Omental fat pad (tissue), 4 donors: Measurements from ENCODE around the gene POLD2. TPM values are rescaled to one million over a fixed set of nuclear protein-coding genes. Genes with fewer than 3 reads are reported as not detected.

ENCODE experiments used
- ATAC-seq: fragments of 150-250 bp; one replicate; pipeline ENCODE4 v1.9.1; 2016; ENCODE audit warnings: mild to moderate bottlenecking, moderate library complexity; ENCODE audit not compliant: low FRiP score
- DNase-seq: peaks from one replicate; pipeline ENCODE4 v3.0.0-alpha.2; 2019; ENCODE audit warnings: low spot score
- total RNA-seq, 4 donors: library from RNA; depleted of rRNA; stranded (reverse); fragments of >200 nt; gene quantifications; one replicate each; pipeline ENCODE4 v1.1.0, GENCODE V29; 2016
- TF ChIP-seq, protein P1 (sequence below), 3 donors: fragments of 450-650 bp; IDR thresholded peaks; one replicate each; pipeline ENCODE4 v1.5.1; 2016 to 2017; ENCODE audit warnings: antibody characterized with exemption in 3 of 3, mild to moderate bottlenecking in 3 of 3, moderate library complexity in 2 of 3

The POLD2 gene
- total RNA-seq, 4 donors from 2014 or later, result 41.9 to 71.3 (median 44.2) TPM

DNA sequence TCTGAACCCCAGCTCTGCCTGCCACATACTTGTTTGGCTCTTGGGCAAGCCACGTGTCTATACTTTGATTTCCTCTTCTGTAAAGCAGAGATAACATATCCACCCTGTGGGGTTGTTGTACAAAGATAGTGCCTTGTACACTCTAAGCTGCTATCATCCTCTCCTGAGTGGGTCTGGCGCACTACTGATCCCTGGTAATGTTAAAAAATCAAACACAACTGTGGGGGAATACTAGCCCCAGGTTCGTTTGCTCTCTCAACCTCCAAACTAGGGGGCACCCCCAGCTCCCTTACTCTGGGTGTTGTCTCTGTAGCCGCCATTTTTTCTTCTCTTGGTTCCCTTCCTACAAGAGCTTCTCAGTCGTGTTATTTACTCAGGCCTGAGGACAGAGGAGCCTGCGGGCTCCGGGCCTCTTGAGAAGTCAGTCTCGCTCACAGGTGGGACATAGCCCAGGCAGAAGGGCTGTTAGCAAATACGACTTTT lies 42.0 kb downstream of the POLD2 start:
- TF ChIP-seq, protein P1, sequence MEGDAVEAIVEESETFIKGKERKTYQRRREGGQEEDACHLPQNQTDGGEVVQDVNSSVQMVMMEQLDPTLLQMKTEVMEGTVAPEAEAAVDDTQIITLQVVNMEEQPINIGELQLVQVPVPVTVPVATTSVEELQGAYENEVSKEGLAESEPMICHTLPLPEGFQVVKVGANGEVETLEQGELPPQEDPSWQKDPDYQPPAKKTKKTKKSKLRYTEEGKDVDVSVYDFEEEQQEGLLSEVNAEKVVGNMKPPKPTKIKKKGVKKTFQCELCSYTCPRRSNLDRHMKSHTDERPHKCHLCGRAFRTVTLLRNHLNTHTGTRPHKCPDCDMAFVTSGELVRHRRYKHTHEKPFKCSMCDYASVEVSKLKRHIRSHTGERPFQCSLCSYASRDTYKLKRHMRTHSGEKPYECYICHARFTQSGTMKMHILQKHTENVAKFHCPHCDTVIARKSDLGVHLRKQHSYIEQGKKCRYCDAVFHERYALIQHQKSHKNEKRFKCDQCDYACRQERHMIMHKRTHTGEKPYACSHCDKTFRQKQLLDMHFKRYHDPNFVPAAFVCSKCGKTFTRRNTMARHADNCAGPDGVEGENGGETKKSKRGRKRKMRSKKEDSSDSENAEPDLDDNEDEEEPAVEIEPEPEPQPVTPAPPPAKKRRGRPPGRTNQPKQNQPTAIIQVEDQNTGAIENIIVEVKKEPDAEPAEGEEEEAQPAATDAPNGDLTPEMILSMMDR (IDR thresholded peaks at IDR 0.05), result no peak
- ATAC-seq (no peak), DNase-seq (no peak)

DNA sequence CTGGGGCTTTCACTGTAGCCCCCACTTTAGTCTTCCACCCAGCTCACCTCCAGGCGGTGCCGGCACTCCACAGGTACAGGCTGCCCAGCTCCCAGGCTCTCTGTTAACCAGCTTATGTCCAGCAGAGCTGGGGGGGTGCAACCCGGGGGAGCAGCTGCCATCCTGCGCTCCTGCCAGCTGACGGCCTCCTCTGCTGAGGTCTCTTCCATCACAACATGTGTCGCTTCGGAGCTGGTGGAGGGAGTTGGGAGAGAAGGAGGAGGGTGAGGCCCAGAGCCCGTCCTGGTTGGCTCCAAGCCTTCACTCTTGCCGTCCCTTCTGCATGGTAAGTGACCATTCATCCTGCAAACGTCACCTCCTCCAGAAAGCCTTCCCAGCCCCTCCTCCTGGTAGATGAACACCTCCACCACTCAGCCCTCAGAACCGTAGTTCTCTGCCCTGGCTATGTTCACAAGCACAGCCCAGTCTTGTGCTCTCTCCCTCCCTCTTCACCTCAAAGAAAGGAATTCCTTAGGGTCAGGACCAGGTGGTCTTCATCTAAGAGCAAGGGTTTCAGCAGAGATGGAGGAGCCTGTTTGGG lies 42.6 kb downstream of the POLD2 start:
- TF ChIP-seq, protein P1 (IDR thresholded peaks at IDR 0.05), result no peak
- ATAC-seq, result no peak
- no peak for DNase-seq

DNA sequence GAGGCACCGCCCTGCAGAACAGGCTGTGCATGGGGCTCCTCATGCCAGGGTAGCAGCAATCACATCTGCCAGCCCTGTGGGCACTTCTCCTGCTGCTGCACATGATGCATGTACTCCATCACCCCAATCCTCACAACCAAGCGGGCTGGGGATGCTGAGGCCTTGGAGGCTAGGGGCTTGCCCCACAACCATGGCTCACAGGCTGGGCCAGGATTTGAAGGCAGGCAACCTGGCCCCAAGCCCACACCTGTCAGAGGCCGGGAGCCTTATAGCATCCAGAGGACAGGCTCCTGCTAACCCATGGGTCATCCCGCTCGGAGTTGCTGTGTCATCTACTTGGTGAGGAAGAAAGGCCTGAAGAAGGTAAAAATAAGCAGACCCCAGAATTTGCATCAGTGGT lies 43.2 kb downstream of the POLD2 start:
- ATAC-seq (no peak), DNase-seq (no peak)
- TF ChIP-seq, protein P1 (IDR thresholded peaks at IDR 0.05), result no peak

DNA sequence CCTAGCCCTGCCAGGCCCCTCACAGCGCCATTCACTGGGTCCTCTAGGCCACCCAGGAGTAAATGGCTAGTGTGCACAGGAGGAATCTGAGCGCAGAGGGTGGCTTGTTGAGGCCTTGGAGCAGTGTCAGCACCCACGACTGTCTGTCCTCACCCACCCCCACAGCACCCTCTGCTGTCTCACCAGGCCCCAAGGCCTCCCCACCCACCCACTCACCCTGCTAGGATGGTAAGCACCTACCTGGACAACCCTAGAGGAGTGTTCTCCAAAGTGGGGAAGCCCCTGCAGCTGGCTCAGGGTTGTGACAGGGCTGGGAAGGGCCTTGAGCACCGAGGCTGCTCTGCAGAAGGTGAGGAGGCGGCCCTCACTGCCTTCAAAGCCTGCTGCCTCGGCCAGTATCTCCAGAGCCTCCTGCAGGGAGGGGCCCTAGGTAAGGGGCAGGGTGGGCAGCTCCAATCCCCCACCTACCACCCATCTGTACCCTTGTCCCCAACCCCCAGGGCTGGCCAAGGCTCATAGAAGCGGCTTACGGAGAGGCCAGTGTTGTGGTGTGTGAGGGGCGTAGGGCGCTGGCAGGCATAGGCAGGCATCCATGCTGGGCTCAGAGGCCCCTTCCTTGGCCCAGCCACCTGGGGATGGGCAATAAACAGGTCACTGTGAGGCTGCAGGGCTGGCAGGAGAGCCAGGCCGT lies 43.9 kb downstream of the POLD2 start:
- no peak for DNase-seq
- ATAC-seq, result no peak
- TF ChIP-seq, protein P1 (IDR thresholded peaks at IDR 0.05), result no peak

DNA sequence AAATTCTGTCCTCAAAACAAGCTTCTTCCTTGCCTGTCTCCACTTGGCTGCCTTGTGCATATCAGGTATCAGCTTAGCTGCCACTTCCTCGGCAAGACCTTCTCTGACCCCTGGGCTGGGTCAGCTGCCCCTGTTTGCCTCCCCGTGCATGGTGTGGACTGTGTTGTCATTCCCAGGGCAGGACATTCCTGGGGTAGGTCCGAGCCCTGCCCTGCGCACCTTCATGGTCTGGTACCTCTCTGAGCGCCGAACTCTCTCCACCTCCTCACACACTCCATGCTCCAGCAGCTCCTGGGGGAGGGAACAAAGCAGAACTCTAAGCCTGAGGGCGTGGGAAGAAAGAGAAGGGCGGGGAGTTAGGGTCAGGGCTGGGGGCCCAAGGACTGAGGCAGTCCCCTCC lies 44.8 kb downstream of the POLD2 start:
- no peak for ATAC-seq
- no peak for DNase-seq
- TF ChIP-seq, protein P1 (IDR thresholded peaks at IDR 0.05), result no peak

DNA sequence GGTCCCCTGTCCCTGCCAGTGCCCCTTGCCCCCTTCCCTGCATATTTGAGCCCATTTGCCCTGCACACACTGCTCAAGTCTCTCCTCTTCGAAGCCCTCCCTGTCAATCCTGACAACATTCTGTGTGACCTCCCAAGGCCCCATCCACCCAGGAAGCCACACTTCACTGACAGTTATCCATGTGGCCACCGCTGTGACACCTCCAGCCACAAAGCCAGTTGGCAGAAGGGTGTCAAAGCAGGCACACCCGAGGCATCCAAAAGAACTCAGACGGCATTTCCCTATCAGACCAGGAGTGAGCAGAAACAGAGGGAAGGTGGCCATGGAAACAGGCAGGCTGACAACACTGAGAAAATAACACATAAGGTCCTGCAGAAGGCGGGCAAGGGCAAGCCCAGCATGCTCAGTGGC lies 45.7 kb downstream of the POLD2 start:
- no peak for DNase-seq
- ATAC-seq, result no peak
- TF ChIP-seq, protein P1 (IDR thresholded peaks at IDR 0.05), result no peak

DNA sequence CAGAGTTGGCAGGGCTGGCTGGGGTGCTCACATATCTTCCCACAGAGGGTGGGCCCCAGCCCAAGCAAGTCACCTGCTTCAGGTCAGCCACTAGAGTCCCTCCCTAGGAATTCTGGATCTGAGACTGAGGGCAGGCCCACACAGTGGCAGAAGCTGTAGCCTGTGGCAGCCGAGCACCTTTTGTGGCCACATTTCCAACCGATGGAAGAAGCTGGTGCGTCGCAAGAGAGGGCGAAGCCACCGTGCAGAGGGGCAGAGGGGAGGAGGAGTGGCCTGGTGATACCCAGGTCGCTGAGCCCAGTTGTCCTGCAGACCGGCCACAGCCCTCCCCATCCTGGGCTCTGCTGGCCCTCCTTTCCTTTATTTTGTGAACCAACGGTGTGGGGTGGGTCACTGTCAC lies 46.3 kb downstream of the POLD2 start:
- no peak for ATAC-seq
- TF ChIP-seq, protein P1 (IDR thresholded peaks at IDR 0.05), result no peak
- DNase-seq, result no peak
